ENCODE results near the gene VAV2. TPM values are rescaled to one million over a fixed set of nuclear protein-coding genes. Genes with fewer than 3 reads are reported as not detected.

The VAV2 gene
- total and polyA plus RNA-seq, 2 experiments from 2014 or later, result 10.8 to 15.3 TPM

DNA sequence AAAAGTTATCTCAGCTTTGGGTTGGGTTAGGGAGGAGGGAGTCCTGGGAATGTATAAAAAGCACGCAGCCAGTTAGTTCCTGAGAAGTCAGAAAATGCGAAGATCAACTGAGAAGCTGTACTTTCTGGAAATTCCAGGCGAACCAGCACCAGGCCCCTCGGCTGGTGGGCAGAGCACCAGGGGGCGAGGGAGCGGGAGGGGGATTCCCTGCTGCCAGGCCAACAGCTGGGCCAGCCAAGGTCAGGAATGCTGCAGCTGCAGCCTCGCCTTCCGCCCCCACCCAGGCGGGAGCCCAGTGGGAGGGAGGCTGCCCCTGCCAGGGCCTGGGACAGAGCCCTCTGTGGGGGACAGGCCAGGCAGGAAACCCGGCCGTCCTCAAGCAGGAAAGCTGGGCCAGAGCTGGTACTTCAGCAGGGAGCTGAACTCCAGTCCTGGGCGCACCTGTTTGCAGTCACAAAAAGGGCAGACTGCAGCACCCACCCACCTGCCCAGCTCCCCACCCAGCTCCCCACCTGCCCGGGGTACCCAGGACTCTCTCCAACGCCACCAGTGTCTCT, 35.5 kb downstream of the VAV2 start:
- Histone ChIP-seq H3K27me3 (no peaks in the 10 kb centered on the region), H3K4me3 (no peak overlapping the region), H3K36me3 (no peaks in the 10 kb centered on the region), H3K9me3 (ENCODE audit: low read depth) (no peaks in the 10 kb centered on the region), H3K4me1 (ENCODE audit: low read depth) (peaks cover 25% of the 10 kb centered on the region), H3K27ac (peak overlapping the region; percentile 34)
- peak in 1 of 2 donors; percentile 41 for DNase-seq (ENCODE audit: low read depth in 1 of 2, low spot score in 1 of 2)
- TF ChIP-seq, protein P1, sequence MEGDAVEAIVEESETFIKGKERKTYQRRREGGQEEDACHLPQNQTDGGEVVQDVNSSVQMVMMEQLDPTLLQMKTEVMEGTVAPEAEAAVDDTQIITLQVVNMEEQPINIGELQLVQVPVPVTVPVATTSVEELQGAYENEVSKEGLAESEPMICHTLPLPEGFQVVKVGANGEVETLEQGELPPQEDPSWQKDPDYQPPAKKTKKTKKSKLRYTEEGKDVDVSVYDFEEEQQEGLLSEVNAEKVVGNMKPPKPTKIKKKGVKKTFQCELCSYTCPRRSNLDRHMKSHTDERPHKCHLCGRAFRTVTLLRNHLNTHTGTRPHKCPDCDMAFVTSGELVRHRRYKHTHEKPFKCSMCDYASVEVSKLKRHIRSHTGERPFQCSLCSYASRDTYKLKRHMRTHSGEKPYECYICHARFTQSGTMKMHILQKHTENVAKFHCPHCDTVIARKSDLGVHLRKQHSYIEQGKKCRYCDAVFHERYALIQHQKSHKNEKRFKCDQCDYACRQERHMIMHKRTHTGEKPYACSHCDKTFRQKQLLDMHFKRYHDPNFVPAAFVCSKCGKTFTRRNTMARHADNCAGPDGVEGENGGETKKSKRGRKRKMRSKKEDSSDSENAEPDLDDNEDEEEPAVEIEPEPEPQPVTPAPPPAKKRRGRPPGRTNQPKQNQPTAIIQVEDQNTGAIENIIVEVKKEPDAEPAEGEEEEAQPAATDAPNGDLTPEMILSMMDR (IDR thresholded peaks at IDR 0.05; ENCODE audit: low read depth, low read length), result no peak

DNA sequence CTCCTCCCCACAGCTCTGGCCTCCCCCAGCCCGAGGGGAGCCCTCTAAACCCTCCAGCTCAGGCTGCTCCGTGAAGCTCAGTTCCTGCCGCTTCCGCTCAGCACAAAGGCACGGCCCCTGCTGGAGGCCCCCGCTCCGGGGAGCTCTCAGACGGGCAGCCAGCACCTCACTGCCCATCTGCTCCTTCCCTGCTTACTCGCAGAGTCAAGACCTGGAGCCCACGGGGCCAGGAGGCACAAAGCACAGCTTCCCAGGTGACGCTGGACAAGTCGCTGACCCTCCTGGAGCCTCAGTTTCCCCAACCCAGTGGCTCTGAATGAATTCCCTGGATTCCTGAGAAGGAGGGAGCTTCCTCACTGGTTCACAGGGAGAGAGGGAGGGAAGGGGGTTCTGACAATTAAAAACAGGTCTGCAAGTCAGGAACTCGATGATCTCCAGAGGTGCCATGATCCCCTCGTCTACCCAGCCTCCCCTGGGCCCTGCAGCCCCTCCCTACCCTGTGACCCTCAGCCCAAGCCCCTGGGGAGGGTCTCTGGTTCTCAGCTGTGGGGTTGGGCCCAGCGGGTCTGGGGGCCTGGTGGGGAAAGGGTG, 36.2 kb downstream of the VAV2 start:
- DNase-seq (ENCODE audit: low read depth in 1 of 2, low spot score in 1 of 2), result peak; percentile 59 to 72
- no peaks in the 10 kb centered on the region for H3K9me3 ChIP-seq (ENCODE audit: low read depth)
- peaks cover 25% of the 10 kb centered on the region for H3K4me1 ChIP-seq (ENCODE audit: low read depth)
- H3K4me3 ChIP-seq, result no peak overlapping the region
- TF ChIP-seq, protein P1 (IDR thresholded peaks at IDR 0.05; ENCODE audit: low read depth, low read length), result peak; percentile 31
- H3K36me3 ChIP-seq, result no peaks in the 10 kb centered on the region
- no peaks in the 10 kb centered on the region for H3K27me3 ChIP-seq
- H3K27ac ChIP-seq, result peak overlapping the region; percentile 34

DNA sequence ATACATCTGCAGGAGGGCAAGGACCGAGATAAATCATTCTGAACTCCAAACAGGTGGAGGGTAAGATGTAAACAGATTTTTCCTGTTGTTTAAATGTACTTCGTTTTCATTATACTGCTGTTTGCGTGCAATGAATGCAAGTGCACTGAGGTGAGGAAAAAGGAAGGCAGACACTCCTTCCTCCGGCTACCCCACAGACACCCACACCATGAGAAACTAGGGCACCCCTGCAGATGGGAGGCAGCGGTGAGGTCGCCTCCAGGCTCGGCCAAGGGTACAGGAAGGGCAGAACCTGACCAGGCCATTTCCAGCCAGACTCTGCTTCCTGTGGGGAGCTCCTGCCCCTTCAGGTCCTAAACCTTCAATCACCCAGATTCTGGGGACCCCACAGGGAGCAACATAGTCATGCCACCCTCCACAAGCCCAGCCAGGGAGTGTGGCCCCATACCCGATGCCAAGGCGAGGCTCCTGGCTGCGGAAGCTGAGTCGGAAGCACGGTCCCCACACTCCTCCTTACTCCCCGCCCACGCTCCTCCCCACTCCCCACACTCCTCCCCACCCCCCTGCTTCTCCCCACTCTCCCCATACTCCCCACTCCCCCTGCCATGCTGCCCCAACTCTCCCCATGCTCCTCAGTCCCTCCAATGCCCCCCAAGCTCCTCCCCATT, 37.1 kb downstream of the VAV2 start:
- TF ChIP-seq, protein P1 (IDR thresholded peaks at IDR 0.05; ENCODE audit: low read depth, low read length), result no peak
- DNase-seq (ENCODE audit: low read depth in 1 of 2, low spot score in 1 of 2), result no peak
- Histone ChIP-seq H3K4me1 (ENCODE audit: low read depth) (peaks cover 20% of the 10 kb centered on the region), H3K9me3 (ENCODE audit: low read depth) (no peaks in the 10 kb centered on the region), H3K27me3 (no peaks in the 10 kb centered on the region), H3K36me3 (no peaks in the 10 kb centered on the region), H3K27ac (no peak overlapping the region), H3K4me3 (no peak overlapping the region)

DNA sequence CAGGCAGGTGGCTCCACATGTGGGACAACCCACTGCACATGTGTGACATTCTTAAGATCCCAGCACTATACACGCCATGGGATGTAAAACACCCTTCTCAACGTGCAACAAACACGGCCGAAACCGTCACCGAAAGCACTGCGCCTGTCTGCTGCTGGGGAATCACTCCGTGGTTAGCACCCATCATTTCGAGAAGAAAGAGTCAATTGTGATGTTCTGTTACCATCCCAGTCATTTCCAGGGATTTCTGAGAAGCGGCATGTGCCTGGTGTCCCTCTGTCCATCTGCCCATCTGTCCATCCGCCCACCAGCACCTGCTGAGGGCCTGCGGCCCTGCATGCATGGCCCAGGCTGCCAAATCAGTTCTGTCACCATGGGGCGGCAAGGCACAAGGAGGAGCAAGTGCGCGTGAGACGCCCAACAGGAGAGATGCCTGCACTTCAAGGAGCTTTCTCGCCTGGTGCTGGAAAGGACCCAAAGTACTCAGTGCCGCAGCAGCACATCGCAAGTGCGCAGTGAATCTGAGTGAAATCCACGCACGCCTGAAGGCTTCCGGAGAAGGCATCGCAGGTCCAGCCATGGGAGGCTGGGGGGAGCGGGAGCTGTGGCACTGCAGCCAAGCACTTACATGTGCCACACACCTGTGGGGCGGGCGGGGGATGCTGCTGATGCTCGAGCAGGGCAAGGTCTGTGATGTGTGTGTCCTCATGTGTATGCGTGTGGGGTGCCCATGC, 38.0 kb downstream of the VAV2 start:
- Histone ChIP-seq H3K4me3 (no peak overlapping the region), H3K27me3 (no peaks in the 10 kb centered on the region), H3K36me3 (no peaks in the 10 kb centered on the region), H3K9me3 (ENCODE audit: low read depth) (no peaks in the 10 kb centered on the region), H3K27ac (no peak overlapping the region), H3K4me1 (ENCODE audit: low read depth) (peaks cover 18% of the 10 kb centered on the region)
- TF ChIP-seq, protein P1 (IDR thresholded peaks at IDR 0.05; ENCODE audit: low read depth, low read length), result no peak
- DNase-seq (ENCODE audit: low read depth in 1 of 2, low spot score in 1 of 2), result no peak

DNA sequence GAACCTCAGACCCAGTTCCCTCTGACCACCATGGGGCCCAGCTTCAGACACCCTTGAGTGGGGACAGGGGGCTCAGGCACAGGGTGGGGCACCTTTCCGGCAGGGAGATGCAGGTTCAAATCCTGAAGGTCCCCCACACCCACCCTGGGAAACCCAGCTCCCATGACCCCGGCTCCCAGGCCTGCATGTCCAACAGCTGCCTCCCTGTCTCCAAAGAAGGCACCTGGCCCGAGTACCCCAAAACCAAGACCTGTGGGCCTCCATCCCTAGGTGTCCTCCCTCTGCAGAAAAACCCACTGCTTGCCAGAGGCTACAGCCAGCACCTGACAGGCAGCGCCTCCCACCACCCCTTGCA, 38.5 kb downstream of the VAV2 start:
- DNase-seq (ENCODE audit: low read depth in 1 of 2, low spot score in 1 of 2), result no peak
- TF ChIP-seq, protein P1 (IDR thresholded peaks at IDR 0.05; ENCODE audit: low read depth, low read length), result no peak
- no peaks in the 10 kb centered on the region for H3K27me3 ChIP-seq
- no peak overlapping the region for H3K27ac ChIP-seq
- no peak overlapping the region for H3K4me3 ChIP-seq
- H3K36me3 ChIP-seq, result no peaks in the 10 kb centered on the region
- H3K4me1 ChIP-seq (ENCODE audit: low read depth), result peaks cover 12% of the 10 kb centered on the region
- H3K9me3 ChIP-seq (ENCODE audit: low read depth), result no peaks in the 10 kb centered on the region

Data from cardiac muscle cell (in vitro differentiated cells and primary cell).